ENCODE results near the gene SOS2. TPM values are rescaled to one million over a fixed set of nuclear protein-coding genes. Genes with fewer than 3 reads are reported as not detected.
A peak's percentile ranks its signal among the peaks of the same experiment; 100 is the strongest.

The SOS2 gene
- total RNA-seq, 1 experiment from 2014 or later: 84.1 TPM

GRCh38 chr14:50233166-50233950 is 2.0 kb upstream of the SOS2 start:
- 0 out of 2 replicates have a peak overlapping the region, but pooled peaks have one; percentile 17 for H3K27ac ChIP-seq (ENCODE audit: low read length)
- H3K36me3 ChIP-seq (ENCODE audit: insufficient read depth, low read length): peaks cover 6% of the 10 kb centered on the region
- H4K20me1 ChIP-seq (ENCODE audit: insufficient read depth, low read depth, low read length): no peaks in the 10 kb centered on the region
- H3K9me2 ChIP-seq (replicated peaks; ENCODE audit: insufficient read depth, low read length): no peaks in the 10 kb centered on the region
- H3K79me2 ChIP-seq (ENCODE audit: low read length): peaks cover 30% of the 10 kb centered on the region
- H3K27me3 ChIP-seq (ENCODE audit: low read length): no peaks in the 10 kb centered on the region
- peaks cover 4% of the 10 kb centered on the region; the same call in 1 of the 2 replicates for H3K9me3 ChIP-seq (ENCODE audit: low read length)
- no peak overlapping the region for H2AFZ ChIP-seq (ENCODE audit: low read length)
- peak overlapping the region; percentile 77 for H3K4me2 ChIP-seq (ENCODE audit: low read depth, low read length, poor library complexity, severe bottlenecking)
- peaks cover 34% of the 10 kb centered on the region for H3K4me1 ChIP-seq (ENCODE audit: low read length)
- DNase-seq: no peak
- H3K9ac ChIP-seq (ENCODE audit: low read length): no peak overlapping the region
- no peak overlapping the region for H3K4me3 ChIP-seq (ENCODE audit: low read length)

DNA sequence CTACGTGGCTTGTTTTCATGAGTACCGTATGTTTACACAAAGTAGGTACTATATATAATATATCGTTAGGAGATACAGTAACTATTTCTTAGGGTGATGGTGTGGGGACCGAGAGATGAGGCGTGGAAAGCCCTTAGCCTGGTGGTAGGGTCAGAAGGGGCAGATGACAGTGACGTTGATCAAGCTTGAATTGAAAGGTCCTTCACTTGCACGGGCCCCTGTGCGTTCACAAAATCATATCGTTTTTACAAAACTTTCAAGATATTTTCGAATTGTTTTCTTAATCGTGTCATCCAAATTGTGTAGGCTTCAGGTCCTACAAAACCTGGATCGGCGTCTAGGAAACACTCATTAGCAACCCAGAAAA is 881 bp upstream of the SOS2 start:
- peak overlapping the region; percentile 77 for H3K4me2 ChIP-seq (ENCODE audit: low read depth, low read length, poor library complexity, severe bottlenecking)
- peak overlapping the region; percentile 79 for H3K4me3 ChIP-seq (ENCODE audit: low read length)
- H3K9me2 ChIP-seq (replicated peaks; ENCODE audit: insufficient read depth, low read length): no peaks in the 10 kb centered on the region
- peak overlapping the region; percentile 68 for H3K27ac ChIP-seq (ENCODE audit: low read length)
- peaks cover 4% of the 10 kb centered on the region; the same call in 1 of the 2 replicates for H3K9me3 ChIP-seq (ENCODE audit: low read length)
- DNase-seq: no peak
- peaks cover 41% of the 10 kb centered on the region for H3K79me2 ChIP-seq (ENCODE audit: low read length)
- peak overlapping the region; percentile 99 for H2AFZ ChIP-seq (ENCODE audit: low read length)
- peak overlapping the region; percentile 77 for H3K9ac ChIP-seq (ENCODE audit: low read length)
- peaks cover 7% of the 10 kb centered on the region for H3K36me3 ChIP-seq (ENCODE audit: insufficient read depth, low read length)
- no peaks in the 10 kb centered on the region for H3K27me3 ChIP-seq (ENCODE audit: low read length)
- H4K20me1 ChIP-seq (ENCODE audit: insufficient read depth, low read depth, low read length): no peaks in the 10 kb centered on the region
- peaks cover 30% of the 10 kb centered on the region for H3K4me1 ChIP-seq (ENCODE audit: low read length)

DNA sequence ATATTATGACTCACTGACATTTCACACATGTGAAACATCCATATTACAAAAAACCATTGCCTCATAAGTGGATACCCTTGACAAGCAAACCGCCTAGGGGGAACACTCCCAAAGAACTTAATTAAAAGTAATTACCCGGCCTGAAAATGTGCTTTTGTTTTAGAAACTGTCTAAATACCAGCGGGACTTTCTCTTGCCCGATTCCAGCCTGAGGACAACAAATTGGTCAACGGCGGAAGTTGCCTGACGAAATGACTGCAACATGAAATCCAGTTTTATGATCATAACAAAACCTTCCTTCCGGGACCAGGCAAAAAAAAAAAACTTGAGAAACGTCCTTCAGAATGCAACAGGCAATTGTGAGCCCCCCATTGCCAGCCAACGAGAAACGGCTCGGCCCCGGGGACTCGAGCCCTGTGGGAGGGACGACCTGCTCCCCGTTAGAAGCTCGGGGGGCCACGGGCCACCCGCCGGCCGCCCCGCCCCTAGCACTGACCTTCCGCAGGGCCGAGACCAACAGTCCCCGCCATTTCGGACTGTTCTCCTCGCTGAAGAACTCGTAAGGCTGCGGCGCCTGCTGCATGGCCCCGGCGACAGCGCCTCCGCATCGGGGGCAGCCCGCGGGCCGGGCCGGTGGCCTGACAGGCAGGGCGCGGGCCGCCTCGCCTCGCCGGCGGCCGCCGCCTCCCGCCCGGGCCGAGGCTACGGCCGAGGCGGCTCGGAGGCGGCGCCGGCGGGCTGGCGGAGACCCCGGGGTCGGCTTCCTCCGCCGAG is 490 bp downstream of the SOS2 start:
- Histone ChIP-seq H4K20me1 (ENCODE audit: insufficient read depth, low read depth, low read length) (no peaks in the 10 kb centered on the region), H3K4me1 (ENCODE audit: low read length) (peaks cover 41% of the 10 kb centered on the region), H3K9me3 (ENCODE audit: low read length) (peaks cover 4% of the 10 kb centered on the region; the same call in 1 of the 2 replicates), H3K9ac (ENCODE audit: low read length) (peak overlapping the region; percentile 77), H3K79me2 (ENCODE audit: low read length) (peaks cover 55% of the 10 kb centered on the region), H3K27ac (ENCODE audit: low read length) (peak overlapping the region; percentile 67), H3K4me2 (ENCODE audit: low read depth, low read length, poor library complexity, severe bottlenecking) (peak overlapping the region; percentile 82), H3K36me3 (ENCODE audit: insufficient read depth, low read length) (peaks cover 7% of the 10 kb centered on the region), H2AFZ (ENCODE audit: low read length) (peak overlapping the region; percentile 82; the same call in 1 of the 2 replicates), H3K27me3 (ENCODE audit: low read length) (no peaks in the 10 kb centered on the region), H3K9me2 (replicated peaks; ENCODE audit: insufficient read depth, low read length) (no peaks in the 10 kb centered on the region), H3K4me3 (ENCODE audit: low read length) (peak overlapping the region; percentile 79)
- DNase-seq: peak; percentile 86

DNA sequence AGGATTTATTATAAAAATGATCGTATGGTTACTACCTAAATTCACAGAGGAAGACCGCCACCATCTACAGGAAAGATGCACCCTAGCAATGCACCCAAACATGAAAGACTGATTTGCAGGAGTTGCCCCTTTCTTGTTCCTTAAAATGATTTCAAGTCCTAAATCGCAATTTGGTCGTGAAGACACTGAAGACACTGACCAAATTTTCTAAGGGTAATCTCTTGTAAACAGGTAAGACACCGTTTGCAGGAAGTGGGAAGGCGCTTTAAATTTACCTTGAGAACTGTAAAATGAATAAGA is 1.0 kb downstream of the SOS2 start:
- DNase-seq: peak; percentile 70
- H3K9me3 ChIP-seq (ENCODE audit: low read length): no peaks in the 10 kb centered on the region
- peak overlapping the region; percentile 67 for H3K27ac ChIP-seq (ENCODE audit: low read length)
- peaks cover 7% of the 10 kb centered on the region for H3K36me3 ChIP-seq (ENCODE audit: insufficient read depth, low read length)
- no peaks in the 10 kb centered on the region for H3K27me3 ChIP-seq (ENCODE audit: low read length)
- no peaks in the 10 kb centered on the region for H4K20me1 ChIP-seq (ENCODE audit: insufficient read depth, low read depth, low read length)
- H2AFZ ChIP-seq (ENCODE audit: low read length): 0 out of 2 replicates have a peak overlapping the region, but pooled peaks have one; percentile 82
- H3K79me2 ChIP-seq (ENCODE audit: low read length): peaks cover 60% of the 10 kb centered on the region
- peaks cover 46% of the 10 kb centered on the region for H3K4me1 ChIP-seq (ENCODE audit: low read length)
- peak overlapping the region; percentile 79 for H3K4me3 ChIP-seq (ENCODE audit: low read length)
- no peaks in the 10 kb centered on the region for H3K9me2 ChIP-seq (replicated peaks; ENCODE audit: insufficient read depth, low read length)
- H3K9ac ChIP-seq (ENCODE audit: low read length): peak overlapping the region; percentile 77
- H3K4me2 ChIP-seq (ENCODE audit: low read depth, low read length, poor library complexity, severe bottlenecking): peak overlapping the region; percentile 82

GRCh38 chr14:50229681-50230080 is 1.7 kb downstream of the SOS2 start:
- Histone ChIP-seq H3K4me3 (ENCODE audit: low read length) (peak overlapping the region; percentile 79), H3K27ac (ENCODE audit: low read length) (peak overlapping the region; percentile 67), H3K4me1 (ENCODE audit: low read length) (peaks cover 48% of the 10 kb centered on the region), H3K79me2 (ENCODE audit: low read length) (peaks cover 67% of the 10 kb centered on the region), H3K9me2 (replicated peaks; ENCODE audit: insufficient read depth, low read length) (no peaks in the 10 kb centered on the region), H2AFZ (ENCODE audit: low read length) (no peak overlapping the region), H3K4me2 (ENCODE audit: low read depth, low read length, poor library complexity, severe bottlenecking) (peak overlapping the region; percentile 82), H3K36me3 (ENCODE audit: insufficient read depth, low read length) (peaks cover 7% of the 10 kb centered on the region), H3K9me3 (ENCODE audit: low read length) (no peaks in the 10 kb centered on the region), H4K20me1 (ENCODE audit: insufficient read depth, low read depth, low read length) (no peaks in the 10 kb centered on the region), H3K27me3 (ENCODE audit: low read length) (no peaks in the 10 kb centered on the region), H3K9ac (ENCODE audit: low read length) (peak overlapping the region; percentile 77)
- peak; percentile 61 for DNase-seq

- no peak overlapping the region for H3K9ac ChIP-seq (ENCODE audit: low read length)
- H3K36me3 ChIP-seq (ENCODE audit: insufficient read depth, low read length): peaks cover 7% of the 10 kb centered on the region
- H3K4me1 ChIP-seq (ENCODE audit: low read length): peaks cover 48% of the 10 kb centered on the region
- peaks cover 80% of the 10 kb centered on the region for H3K79me2 ChIP-seq (ENCODE audit: low read length)
- no peaks in the 10 kb centered on the region for H3K9me3 ChIP-seq (ENCODE audit: low read length)
- no peaks in the 10 kb centered on the region for H3K27me3 ChIP-seq (ENCODE audit: low read length)
- peak overlapping the region; percentile 82 for H3K4me2 ChIP-seq (ENCODE audit: low read depth, low read length, poor library complexity, severe bottlenecking)
- no peaks in the 10 kb centered on the region for H4K20me1 ChIP-seq (ENCODE audit: insufficient read depth, low read depth, low read length)
- no peaks in the 10 kb centered on the region for H3K9me2 ChIP-seq (replicated peaks; ENCODE audit: insufficient read depth, low read length)
- H3K27ac ChIP-seq (ENCODE audit: low read length): no peak overlapping the region
- no peak overlapping the region for H2AFZ ChIP-seq (ENCODE audit: low read length)
- peak overlapping the region; percentile 79; the same call in 1 of the 2 replicates for H3K4me3 ChIP-seq (ENCODE audit: low read length)
- no peak for DNase-seq
Observed at GRCh38 chr14:50228313-50228712, 3.1 kb downstream of the SOS2 start.

DNA sequence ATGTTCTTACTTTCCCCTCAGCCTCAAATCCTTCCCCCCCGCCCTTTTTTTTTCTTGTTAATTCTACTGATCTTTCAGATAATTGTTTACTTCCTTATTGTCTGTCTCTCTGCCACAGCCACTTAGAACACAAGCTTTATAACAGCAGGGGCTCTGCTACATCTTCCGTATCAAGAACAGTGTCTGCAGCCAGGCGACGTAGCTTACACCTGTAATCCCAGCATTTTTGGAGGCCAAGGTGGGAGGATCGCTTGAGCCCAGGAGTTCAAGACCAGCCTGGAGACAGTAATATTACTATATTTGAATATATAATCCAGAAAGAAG is 5.4 kb downstream of the SOS2 start:
- Histone ChIP-seq H3K9me2 (replicated peaks; ENCODE audit: insufficient read depth, low read length) (no peaks in the 10 kb centered on the region), H3K79me2 (ENCODE audit: low read length) (peaks cover 99% of the 10 kb centered on the region), H3K36me3 (ENCODE audit: insufficient read depth, low read length) (peaks cover 7% of the 10 kb centered on the region), H3K27ac (ENCODE audit: low read length) (peak overlapping the region; percentile 26), H2AFZ (ENCODE audit: low read length) (no peak overlapping the region), H3K4me1 (ENCODE audit: low read length) (peaks cover 56% of the 10 kb centered on the region), H3K4me3 (ENCODE audit: low read length) (no peak overlapping the region), H3K9me3 (ENCODE audit: low read length) (no peaks in the 10 kb centered on the region), H4K20me1 (ENCODE audit: insufficient read depth, low read depth, low read length) (no peaks in the 10 kb centered on the region), H3K27me3 (ENCODE audit: low read length) (no peaks in the 10 kb centered on the region), H3K9ac (ENCODE audit: low read length) (no peak overlapping the region), H3K4me2 (ENCODE audit: low read depth, low read length, poor library complexity, severe bottlenecking) (peak overlapping the region; percentile 36)
- no peak for DNase-seq
